GM20000 (cell line): Measurements from ENCODE around the gene CTNNA2.
A peak's percentile ranks its signal among the peaks of the same experiment; 100 is the strongest.

ENCODE experiments used
- DNase-seq: peaks from one replicate; pipeline ENCODE4 v3.0.0; 2012; ENCODE audit warnings: low spot score
- CTCF ChIP-seq: IDR thresholded peaks from 2 replicates; pipeline ENCODE4 v1.5.1; 2012; ENCODE audit warnings: mild to moderate bottlenecking, control low read depth; ENCODE audit errors: extremely low read depth, missing control alignments

CTNNA2 gene

GRCh38 chr2:79975791-79976565 is 463.1 kb downstream of the CTNNA2 start:
- DNase-seq: no peak
- TF ChIP-seq CTCF: no peak

GRCh38 chr2:79977792-79978191 is 464.9 kb downstream of the CTNNA2 start:
- no peak for TF ChIP-seq CTCF
- DNase-seq: no peak

- no peak for TF ChIP-seq CTCF
- DNase-seq: no peak
These were observed 467.3 kb downstream of the CTNNA2 start for GRCh38 chr2:79980116-79980515.

GRCh38 chr2:79980816-79981215 is 468.0 kb downstream of the CTNNA2 start:
- DNase-seq: no peak
- no peak for TF ChIP-seq CTCF

GRCh38 chr2:79981316-79981715 is 468.5 kb downstream of the CTNNA2 start:
- DNase-seq: no peak
- TF ChIP-seq CTCF: no peak

GRCh38 chr2:79982445-79982844 is 469.6 kb downstream of the CTNNA2 start:
- DNase-seq: peak; percentile 8
- peak; percentile 23 for TF ChIP-seq CTCF

- no peak for TF ChIP-seq CTCF
These were observed 471.6 kb downstream of the CTNNA2 start for GRCh38 chr2:79984476-79984875.

More at GRCh38 chr2:79984476-79984875, 471.6 kb downstream of the CTNNA2 start:
- no peak for DNase-seq
